ENCODE data around the gene SNRNP40.
"Not testable (repeated sequence)": the region's sequence is repeated elsewhere in the genome, so short reads cannot be mapped to it uniquely, and the experiment has no call there.

Gene SNRNP40

GRCh38 chr1:31287791-31288190 is 8.8 kb downstream of the SNRNP40 start:
- DNase-seq (ENCODE audit: low spot score), result not testable (repeated sequence)

GRCh38 chr1:31282426-31282825 is 14.2 kb downstream of the SNRNP40 start:
- DNase-seq (ENCODE audit: low spot score), result not testable (repeated sequence)

GRCh38 chr1:31273619-31274018 is 23.0 kb downstream of the SNRNP40 start:
- DNase-seq (ENCODE audit: low spot score), result no peak

- DNase-seq (ENCODE audit: low spot score), result no peak
These were observed 24.2 kb downstream of the SNRNP40 start for GRCh38 chr1:31272369-31272768.

- DNase-seq (ENCODE audit: low spot score), result no peak
These were observed 30.0 kb downstream of the SNRNP40 start for GRCh38 chr1:31266547-31266946.

GRCh38 chr1:31264790-31265386 is 31.7 kb downstream of the SNRNP40 start:
- DNase-seq (ENCODE audit: low spot score), result no peak

- no peak for DNase-seq (ENCODE audit: low spot score)
These were observed 33.2 kb downstream of the SNRNP40 start for GRCh38 chr1:31263408-31263807.

GRCh38 chr1:31262393-31262792 is 34.2 kb downstream of the SNRNP40 start:
- not testable (repeated sequence) for DNase-seq (ENCODE audit: low spot score)

- no peak for DNase-seq (ENCODE audit: low spot score)
These were observed 34.7 kb downstream of the SNRNP40 start for GRCh38 chr1:31261916-31262315.

GRCh38 chr1:31259746-31260145 is 36.8 kb downstream of the SNRNP40 start:
- no peak for DNase-seq (ENCODE audit: low spot score)

- no peak for DNase-seq (ENCODE audit: low spot score)
These were observed 38.0 kb downstream of the SNRNP40 start for GRCh38 chr1:31258581-31258980.

- no peak for DNase-seq (ENCODE audit: low spot score)
These were observed 39.4 kb downstream of the SNRNP40 start for GRCh38 chr1:31257213-31257612.

- no peak for DNase-seq (ENCODE audit: low spot score)
These were observed 46.7 kb downstream of the SNRNP40 start for GRCh38 chr1:31249854-31250253.

GRCh38 chr1:31248276-31248675 is 48.3 kb downstream of the SNRNP40 start:
- DNase-seq (ENCODE audit: low spot score), result no peak

- no peak for DNase-seq (ENCODE audit: low spot score)
These were observed 52.3 kb downstream of the SNRNP40 start for GRCh38 chr1:31244326-31244725.

- DNase-seq (ENCODE audit: low spot score), result no peak
These were observed 52.9 kb downstream of the SNRNP40 start for GRCh38 chr1:31243501-31244286.

GRCh38 chr1:31241321-31241720 is 55.3 kb downstream of the SNRNP40 start:
- no peak for DNase-seq (ENCODE audit: low spot score)

- peak; percentile 50 for DNase-seq (ENCODE audit: low spot score)
These were observed 56.8 kb downstream of the SNRNP40 start, which contains the start of gene NKAIN1 for GRCh38 chr1:31239653-31240241. Gene NKAIN1 (minus strand): TSS chr1:31239887. CDS start chr1:31239547, 340 bp downstream.

- DNase-seq (ENCODE audit: low spot score), result peak; percentile 67
These were observed 57.5 kb downstream of the SNRNP40 start for GRCh38 chr1:31238986-31239613.

GRCh38 chr1:31238612-31238985 is 58.0 kb downstream of the SNRNP40 start:
- DNase-seq (ENCODE audit: low spot score), result no peak

GRCh38 chr1:31234870-31235269 is 61.7 kb downstream of the SNRNP40 start:
- DNase-seq (ENCODE audit: low spot score), result no peak

- no peak for DNase-seq (ENCODE audit: low spot score)
These were observed 62.4 kb downstream of the SNRNP40 start for GRCh38 chr1:31234123-31234708.
